ENCODE data around the gene HUNK.

HUNK gene

GRCh38 chr21:31872452-31873274, at the start of gene HUNK:
Gene HUNK (plus strand): TSS chr21:31873020. CDS start chr21:31873675, 655 bp downstream.
- no peak within 1 kb of the TSS for H3K27ac Mint-ChIP-seq (ENCODE audit: low read depth)
- no peaks in the 10 kb centered on the region for H3K9me3 Mint-ChIP-seq
- peaks cover 64% of the 10 kb centered on the region for H3K27me3 Mint-ChIP-seq
- no peak for DNase-seq (ENCODE audit: low spot score in 2 of 2)
- H3K36me3 Mint-ChIP-seq (ENCODE audit: insufficient read depth), result no peaks in the 10 kb centered on the region
- H3K4me1 Mint-ChIP-seq, result no peaks in the 10 kb centered on the region
- peak within 1 kb of the TSS; percentile 45 for H3K4me3 Mint-ChIP-seq
- ATAC-seq (replicated peaks; ENCODE audit: extremely low read depth, poor library complexity, severe bottlenecking), result no peak

- no peaks in the 10 kb centered on the region for H3K4me1 Mint-ChIP-seq
- H3K36me3 Mint-ChIP-seq (ENCODE audit: insufficient read depth), result no peaks in the 10 kb centered on the region
- no peak for ATAC-seq (replicated peaks; ENCODE audit: extremely low read depth, poor library complexity, severe bottlenecking)
- no peaks in the 10 kb centered on the region for H3K9me3 Mint-ChIP-seq
- H3K27me3 Mint-ChIP-seq, result peaks cover 26% of the 10 kb centered on the region
- no peak for DNase-seq (ENCODE audit: low spot score in 2 of 2)
- no peak overlapping the region for H3K4me3 Mint-ChIP-seq
- H3K27ac Mint-ChIP-seq (ENCODE audit: low read depth), result no peak overlapping the region
Measured at GRCh38 chr21:31829736-31830472, 42.9 kb upstream of the HUNK start.

GRCh38 chr21:31830701-31831100, 42.1 kb upstream of the HUNK start:
- Mint-ChIP-seq H3K36me3 (ENCODE audit: insufficient read depth) (no peaks in the 10 kb centered on the region), H3K4me3 (no peak overlapping the region), H3K27ac (ENCODE audit: low read depth) (no peak overlapping the region), H3K27me3 (peaks cover 26% of the 10 kb centered on the region), H3K4me1 (no peaks in the 10 kb centered on the region), H3K9me3 (no peaks in the 10 kb centered on the region)
- DNase-seq (ENCODE audit: low spot score in 2 of 2) (no peak), ATAC-seq (replicated peaks; ENCODE audit: extremely low read depth, poor library complexity, severe bottlenecking) (no peak)

GRCh38 chr21:31837041-31837440, 35.8 kb upstream of the HUNK start:
- H3K4me1 Mint-ChIP-seq, result no peaks in the 10 kb centered on the region
- H3K4me3 Mint-ChIP-seq, result no peak overlapping the region
- peaks cover 53% of the 10 kb centered on the region for H3K27me3 Mint-ChIP-seq
- no peak overlapping the region for H3K27ac Mint-ChIP-seq (ENCODE audit: low read depth)
- H3K36me3 Mint-ChIP-seq (ENCODE audit: insufficient read depth), result no peaks in the 10 kb centered on the region
- no peak for ATAC-seq (replicated peaks; ENCODE audit: extremely low read depth, poor library complexity, severe bottlenecking)
- DNase-seq (ENCODE audit: low spot score in 2 of 2), result no peak
- no peaks in the 10 kb centered on the region for H3K9me3 Mint-ChIP-seq

GRCh38 chr21:31837618-31838390, 35.0 kb upstream of the HUNK start:
- no peaks in the 10 kb centered on the region for H3K9me3 Mint-ChIP-seq
- no peak overlapping the region for H3K4me3 Mint-ChIP-seq
- no peak overlapping the region for H3K27ac Mint-ChIP-seq (ENCODE audit: low read depth)
- no peaks in the 10 kb centered on the region for H3K36me3 Mint-ChIP-seq (ENCODE audit: insufficient read depth)
- H3K4me1 Mint-ChIP-seq, result no peaks in the 10 kb centered on the region
- H3K27me3 Mint-ChIP-seq, result peaks cover 54% of the 10 kb centered on the region
- DNase-seq (ENCODE audit: low spot score in 2 of 2) (no peak), ATAC-seq (replicated peaks; ENCODE audit: extremely low read depth, poor library complexity, severe bottlenecking) (no peak)

GRCh38 chr21:31838586-31839355, 34.0 kb upstream of the HUNK start:
- H3K27me3 Mint-ChIP-seq, result peaks cover 57% of the 10 kb centered on the region
- no peaks in the 10 kb centered on the region for H3K9me3 Mint-ChIP-seq
- H3K4me1 Mint-ChIP-seq, result no peaks in the 10 kb centered on the region
- ATAC-seq (replicated peaks; ENCODE audit: extremely low read depth, poor library complexity, severe bottlenecking) (no peak), DNase-seq (ENCODE audit: low spot score in 2 of 2) (no peak)
- no peak overlapping the region for H3K4me3 Mint-ChIP-seq
- H3K36me3 Mint-ChIP-seq (ENCODE audit: insufficient read depth), result no peaks in the 10 kb centered on the region
- no peak overlapping the region for H3K27ac Mint-ChIP-seq (ENCODE audit: low read depth)

- no peaks in the 10 kb centered on the region for H3K9me3 Mint-ChIP-seq
- no peak overlapping the region for H3K4me3 Mint-ChIP-seq
- DNase-seq (ENCODE audit: low spot score in 2 of 2) (no peak), ATAC-seq (replicated peaks; ENCODE audit: extremely low read depth, poor library complexity, severe bottlenecking) (no peak)
- no peaks in the 10 kb centered on the region for H3K4me1 Mint-ChIP-seq
- no peaks in the 10 kb centered on the region for H3K36me3 Mint-ChIP-seq (ENCODE audit: insufficient read depth)
- H3K27me3 Mint-ChIP-seq, result peaks cover 58% of the 10 kb centered on the region
- H3K27ac Mint-ChIP-seq (ENCODE audit: low read depth), result no peak overlapping the region
Measured at GRCh38 chr21:31844206-31844605, 28.6 kb upstream of the HUNK start.

GRCh38 chr21:31845151-31845729, 27.6 kb upstream of the HUNK start:
- H3K4me3 Mint-ChIP-seq, result no peak overlapping the region
- no peaks in the 10 kb centered on the region for H3K36me3 Mint-ChIP-seq (ENCODE audit: insufficient read depth)
- H3K9me3 Mint-ChIP-seq, result no peaks in the 10 kb centered on the region

GRCh38 chr21:31846690-31847089, 26.1 kb upstream of the HUNK start:
- H3K27ac Mint-ChIP-seq (ENCODE audit: low read depth), result no peak overlapping the region
- ATAC-seq (replicated peaks; ENCODE audit: extremely low read depth, poor library complexity, severe bottlenecking) (no peak), DNase-seq (ENCODE audit: low spot score in 2 of 2) (no peak)
- H3K36me3 Mint-ChIP-seq (ENCODE audit: insufficient read depth), result no peaks in the 10 kb centered on the region
- H3K9me3 Mint-ChIP-seq, result no peaks in the 10 kb centered on the region
- peaks cover 61% of the 10 kb centered on the region for H3K27me3 Mint-ChIP-seq
- H3K4me1 Mint-ChIP-seq, result no peaks in the 10 kb centered on the region
- no peak overlapping the region for H3K4me3 Mint-ChIP-seq

More at GRCh38 chr21:31845151-31845729, 27.6 kb upstream of the HUNK start:
- DNase-seq (ENCODE audit: low spot score in 2 of 2) (no peak), ATAC-seq (replicated peaks; ENCODE audit: extremely low read depth, poor library complexity, severe bottlenecking) (no peak)
- Mint-ChIP-seq H3K27ac (ENCODE audit: low read depth) (no peak overlapping the region), H3K4me1 (no peaks in the 10 kb centered on the region), H3K27me3 (peaks cover 55% of the 10 kb centered on the region)

GRCh38 chr21:31847761-31848160, 25.1 kb upstream of the HUNK start:
- H3K9me3 Mint-ChIP-seq, result no peaks in the 10 kb centered on the region
- DNase-seq (ENCODE audit: low spot score in 2 of 2), result no peak
- peaks cover 61% of the 10 kb centered on the region for H3K27me3 Mint-ChIP-seq
- ATAC-seq (replicated peaks; ENCODE audit: extremely low read depth, poor library complexity, severe bottlenecking), result no peak
- H3K36me3 Mint-ChIP-seq (ENCODE audit: insufficient read depth), result no peaks in the 10 kb centered on the region
- H3K4me3 Mint-ChIP-seq, result no peak overlapping the region
- no peaks in the 10 kb centered on the region for H3K4me1 Mint-ChIP-seq
- H3K27ac Mint-ChIP-seq (ENCODE audit: low read depth), result no peak overlapping the region

GRCh38 chr21:31848326-31848985, 24.4 kb upstream of the HUNK start:
- Mint-ChIP-seq H3K27ac (ENCODE audit: low read depth) (no peak overlapping the region), H3K4me3 (no peak overlapping the region), H3K9me3 (no peaks in the 10 kb centered on the region), H3K36me3 (ENCODE audit: insufficient read depth) (no peaks in the 10 kb centered on the region), H3K27me3 (peaks cover 54% of the 10 kb centered on the region), H3K4me1 (no peaks in the 10 kb centered on the region)
- DNase-seq (ENCODE audit: low spot score in 2 of 2) (no peak), ATAC-seq (replicated peaks; ENCODE audit: extremely low read depth, poor library complexity, severe bottlenecking) (no peak)
